GM18499 (cell line): ENCODE measurements around the gene TBATA.

Source experiments
- ATAC-seq: cut with Tn5 transposase; IDR thresholded peaks from one replicate; pipeline ENCODE4 v1.9.1; 2021; ENCODE audit warnings: moderate number of reproducible peaks; ENCODE audit not compliant: insufficient read depth, unreplicated experiment

The TBATA gene

DNA sequence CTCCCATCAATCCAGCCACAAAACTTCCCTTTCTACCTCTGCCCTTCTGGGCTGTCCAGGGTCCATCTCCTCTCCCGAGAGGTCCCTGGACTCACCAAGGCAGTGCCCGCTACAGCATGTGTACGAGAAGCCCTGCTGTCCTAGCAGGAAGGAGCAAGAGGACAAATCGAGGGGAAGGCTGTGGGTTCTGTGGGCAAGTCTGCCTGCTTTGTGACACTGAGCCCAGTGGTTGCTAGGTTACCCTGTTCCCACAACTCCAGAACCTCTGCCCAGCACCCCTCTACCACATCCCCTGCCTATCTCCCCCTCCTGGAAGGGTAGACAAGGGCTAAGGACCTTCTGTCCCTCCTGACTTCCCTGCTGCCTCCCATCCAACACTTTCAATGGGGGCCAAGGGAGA, at the start of gene TBATA:
Gene TBATA (minus strand): TSS at position 188 of the 400 bp plus-strand sequence. CDS start 1,998 bp downstream, outside the sequence.
- ATAC-seq = no peak

DNA sequence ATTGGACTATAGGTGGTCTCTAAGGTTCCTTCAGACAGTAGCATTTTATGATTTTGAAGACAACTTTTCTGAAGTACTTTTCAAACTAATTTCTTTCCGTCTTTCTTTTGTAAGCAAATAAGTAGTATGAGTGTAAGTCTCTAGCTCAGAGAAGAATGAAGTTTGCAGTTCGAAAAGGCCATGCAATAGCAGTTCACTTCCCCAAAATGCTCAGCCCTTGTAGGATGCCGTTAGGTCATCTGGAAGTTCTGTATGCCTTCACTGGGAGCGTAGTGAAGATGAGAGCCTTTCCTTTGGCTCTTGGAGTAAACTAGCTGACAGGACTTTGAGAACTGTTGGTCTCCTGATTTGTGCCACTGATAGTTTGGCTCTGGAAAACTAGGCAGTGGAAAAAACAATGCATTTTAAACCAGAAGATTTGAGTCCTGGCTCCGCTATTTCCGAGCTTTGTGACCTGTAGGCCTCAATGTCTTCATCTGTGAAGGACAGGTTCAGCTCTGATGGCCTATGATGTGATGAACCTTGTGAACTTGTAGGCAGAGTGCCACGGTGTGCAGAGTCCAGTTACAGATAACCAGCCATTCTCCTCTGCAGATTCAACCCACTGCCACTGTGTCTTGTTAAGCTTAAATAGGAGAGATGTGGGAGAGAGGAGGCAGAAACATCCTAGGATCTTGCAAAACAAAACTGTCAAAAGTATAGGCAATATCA, 49.4 kb upstream of the TBATA start:
- ATAC-seq = no peak

GRCh38 chr10:70834021-70834420, 48.8 kb upstream of the TBATA start:
- no peak for ATAC-seq

- ATAC-seq = no peak
Observed at GRCh38 chr10:70833601-70834000, 48.4 kb upstream of the TBATA start.

DNA sequence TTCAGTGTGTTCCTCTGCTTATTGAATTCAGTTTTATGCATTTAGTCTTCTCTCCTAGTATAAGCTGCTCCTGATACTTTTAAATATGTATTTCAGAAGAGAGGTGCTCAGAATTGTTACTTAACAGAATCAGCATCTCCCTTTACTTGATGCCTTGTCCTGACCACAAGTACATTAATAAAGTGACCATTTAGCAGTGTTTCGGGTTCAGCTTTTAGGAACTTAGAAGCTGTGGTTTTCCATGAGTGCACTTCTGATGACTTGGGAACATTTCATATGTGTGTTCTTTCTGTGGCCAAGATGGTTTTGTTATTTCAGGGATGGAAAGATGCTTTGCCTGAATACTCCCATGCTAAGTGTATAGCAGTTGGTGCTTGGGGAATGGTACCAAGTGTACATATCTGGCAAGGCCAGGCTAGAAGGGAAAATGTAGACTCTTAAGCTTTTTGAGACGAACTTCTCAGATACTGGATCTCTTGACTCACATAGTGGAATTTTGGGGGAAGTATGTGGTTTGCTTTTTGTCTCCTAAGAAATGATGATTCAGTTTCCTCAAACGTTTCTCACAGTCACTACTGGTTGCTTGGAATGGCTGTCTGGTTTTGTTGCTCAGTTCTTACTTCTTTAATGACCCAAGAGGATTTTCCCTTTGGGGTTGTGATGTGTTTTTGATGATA, 47.8 kb upstream of the TBATA start:
- ATAC-seq = no peak

GRCh38 chr10:70832221-70832620, 47.0 kb upstream of the TBATA start:
- no peak for ATAC-seq

DNA sequence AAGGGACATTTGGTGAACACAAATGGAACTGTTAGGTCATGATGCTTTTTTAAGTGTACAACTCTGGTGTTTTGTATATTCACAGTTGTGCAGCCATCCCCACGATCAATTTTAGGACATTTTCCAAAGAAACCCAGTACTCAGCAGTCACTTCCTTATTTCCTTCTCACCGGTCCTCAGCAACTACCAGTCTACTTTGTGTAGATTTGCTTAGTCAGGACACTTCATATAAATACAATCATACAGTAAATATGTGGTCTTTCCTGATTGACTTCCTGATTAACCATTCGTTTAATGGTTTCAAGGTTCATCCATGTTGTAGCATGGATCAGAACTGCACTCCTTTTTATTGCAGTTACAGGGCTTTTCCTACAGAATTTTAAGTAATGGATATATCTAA, 45.0 kb upstream of the TBATA start:
- no peak for ATAC-seq

DNA sequence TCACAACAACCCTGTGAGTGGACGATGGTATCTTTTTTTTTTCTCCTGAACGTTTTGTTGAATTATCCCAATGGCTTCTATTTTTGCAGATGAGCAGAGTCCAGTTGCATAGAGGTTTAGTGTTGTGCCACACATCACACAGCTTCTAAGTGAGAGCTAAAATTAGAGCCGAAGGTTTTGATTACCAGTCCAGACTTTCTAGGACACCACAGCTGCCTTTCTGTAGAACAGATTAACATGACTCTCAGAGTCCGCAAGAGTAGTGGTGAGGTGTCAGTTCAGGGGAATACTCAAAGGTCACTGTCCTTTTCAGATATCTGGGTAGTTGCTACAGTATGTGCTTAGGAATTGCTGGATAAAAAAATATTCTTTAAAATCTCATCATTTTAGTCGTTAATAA, 44.4 kb upstream of the TBATA start:
- ATAC-seq = no peak

DNA sequence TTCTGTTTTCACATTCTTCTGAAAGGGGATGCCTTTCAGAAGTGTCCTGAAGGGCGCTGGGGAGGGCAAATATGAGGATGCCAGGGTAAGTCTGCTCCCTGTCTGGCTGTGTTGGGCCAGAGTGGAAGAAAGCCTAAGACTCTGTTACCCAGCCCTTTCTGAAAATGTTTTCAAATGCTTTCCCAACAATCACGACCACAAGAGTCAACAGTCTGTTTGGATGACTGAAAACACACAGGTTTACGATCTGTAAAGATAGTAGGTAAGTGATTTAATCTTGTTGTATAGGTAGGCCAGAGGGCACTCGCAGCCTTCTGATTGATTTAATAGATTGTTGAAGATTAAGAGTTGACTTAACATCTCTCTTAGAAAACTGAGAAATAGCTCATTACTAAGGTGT, 43.7 kb upstream of the TBATA start:
- ATAC-seq = no peak

- no peak for ATAC-seq
Observed at GRCh38 chr10:70827086-70827757, 42.0 kb upstream of the TBATA start.

DNA sequence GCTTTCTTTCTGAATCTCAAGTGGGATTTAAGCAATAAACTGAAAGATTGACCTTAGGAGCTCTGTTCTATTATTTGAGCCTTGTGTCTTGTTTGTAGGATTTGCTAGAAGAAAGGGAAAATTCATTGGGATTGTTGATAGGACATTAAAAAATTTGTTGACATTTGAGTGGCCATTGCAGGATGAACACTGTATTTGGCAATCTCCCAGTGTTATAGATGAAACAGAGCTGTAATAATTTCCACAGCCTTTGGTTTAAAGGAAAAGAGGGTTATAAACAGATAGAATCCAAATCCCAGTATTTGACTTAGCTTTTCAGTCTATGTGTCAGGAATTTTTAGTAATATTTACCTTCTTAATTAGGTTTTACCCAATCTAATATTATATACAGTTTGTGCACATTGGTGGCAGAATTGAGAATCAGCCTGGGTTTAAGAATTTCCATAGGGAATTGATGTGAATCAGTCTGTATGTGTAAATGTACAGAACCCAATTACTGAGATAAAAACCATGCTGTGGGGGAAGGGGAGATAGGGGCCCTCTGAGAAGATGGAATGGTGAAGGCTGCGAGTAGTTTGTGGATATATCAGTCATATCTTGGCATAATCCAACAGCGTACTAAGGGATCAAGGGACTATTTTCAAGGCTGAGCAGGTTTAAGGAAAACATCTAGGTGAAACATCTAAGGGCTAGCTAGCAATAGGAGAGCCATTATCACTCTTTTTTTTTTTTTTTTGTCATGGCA, 37.1 kb upstream of the TBATA start:
- no peak for ATAC-seq

DNA sequence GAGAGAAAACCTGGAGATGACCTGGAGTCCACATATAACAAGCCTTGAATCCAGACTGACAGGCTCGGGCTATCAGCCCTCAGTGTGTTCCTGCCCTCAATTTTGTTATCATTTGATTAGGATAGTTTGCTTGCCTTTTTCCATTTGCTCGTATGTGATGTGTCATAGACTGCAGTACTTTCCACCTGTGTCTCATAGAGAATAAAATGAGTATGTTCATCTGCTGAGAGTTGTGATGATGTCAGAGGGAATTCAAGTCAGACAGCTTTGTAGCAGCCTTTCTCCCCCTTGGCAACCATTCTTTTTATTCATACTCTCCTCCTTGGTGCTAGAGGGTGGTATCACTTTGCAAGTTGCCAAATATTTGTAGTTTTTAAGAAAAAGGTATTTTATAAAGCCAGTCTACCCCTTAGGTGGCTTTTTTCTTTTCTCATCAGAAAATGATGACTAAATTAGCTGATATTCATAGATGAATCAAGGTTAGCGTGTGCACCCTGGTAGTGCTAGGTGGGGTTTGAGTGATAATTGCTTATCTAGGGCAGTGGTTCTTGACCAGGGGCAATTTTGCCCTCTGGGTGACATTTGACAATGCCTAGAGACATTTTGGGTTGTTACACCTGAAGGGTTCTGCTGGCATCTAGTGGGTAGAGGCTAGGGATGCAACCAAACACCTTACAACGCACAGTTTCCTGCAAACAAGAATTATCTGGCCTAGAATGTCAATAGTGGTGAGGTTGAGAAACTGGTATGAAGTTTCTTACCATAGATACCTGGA, 36.0 kb upstream of the TBATA start:
- no peak for ATAC-seq

- ATAC-seq = no peak
Observed at GRCh38 chr10:70816220-70816894, 31.2 kb upstream of the TBATA start.

DNA sequence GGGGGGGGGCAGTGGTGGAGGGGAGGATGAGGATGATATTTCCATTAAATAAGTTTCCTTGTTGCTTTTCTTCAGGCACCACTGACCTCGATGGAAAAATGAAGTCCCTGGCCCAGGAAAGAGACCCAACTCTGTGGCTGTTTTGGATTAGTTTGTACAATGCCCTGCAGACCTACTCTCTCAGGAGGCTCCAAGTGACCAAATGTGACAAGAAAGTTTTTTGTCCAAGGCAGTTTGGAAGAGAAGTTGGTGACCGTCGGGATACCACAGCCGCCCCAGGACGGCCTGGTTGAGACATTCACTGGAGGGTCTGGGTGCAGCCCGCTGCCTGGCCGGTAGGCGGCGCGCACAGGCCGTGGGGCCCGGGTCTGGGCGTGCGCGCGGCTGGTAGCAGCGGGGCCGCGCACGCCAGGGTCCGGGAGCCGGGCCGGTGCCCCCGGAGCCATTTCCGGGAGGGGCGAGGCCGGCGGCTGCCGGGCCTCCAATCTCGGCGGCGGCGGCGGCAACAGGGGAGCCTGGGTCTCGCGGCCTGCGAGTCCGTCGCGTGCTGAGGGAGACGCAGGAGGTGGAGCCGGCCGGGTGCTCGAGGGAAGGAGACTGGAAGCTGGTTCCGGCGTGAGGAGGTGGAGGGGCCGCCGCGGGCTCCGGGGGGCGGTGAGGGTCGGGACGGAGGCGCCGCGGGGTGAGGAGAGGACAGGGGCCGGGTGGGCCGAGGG, 30.5 kb upstream of the TBATA start, which contains the start of gene SGPL1:
Gene SGPL1 (plus strand): TSS at position 445 of the 716 bp plus-strand sequence. CDS start 906 bp downstream, outside the sequence.
- no peak for ATAC-seq

GRCh38 chr10:70814126-70814525, 28.9 kb upstream of the TBATA start:
- no peak for ATAC-seq

DNA sequence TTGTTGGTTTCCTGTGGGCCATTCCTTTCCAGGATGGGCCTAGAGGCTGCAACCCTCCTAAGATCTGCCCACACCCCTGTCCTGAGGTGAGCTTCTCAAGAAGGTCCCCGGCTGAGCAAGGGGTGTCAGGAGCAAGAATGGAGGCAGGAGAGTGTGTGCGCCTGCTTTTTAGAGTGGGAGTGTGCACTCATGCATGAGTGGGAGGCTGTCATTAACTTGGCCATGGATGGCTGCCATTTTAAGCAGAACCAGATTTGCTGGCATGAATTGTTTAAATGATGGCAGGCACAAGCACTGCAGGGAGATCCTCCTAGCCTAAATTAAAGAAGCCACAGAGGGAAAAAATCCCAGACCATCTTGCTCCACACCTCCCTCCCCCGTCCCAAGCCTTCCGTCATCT, 27.6 kb upstream of the TBATA start:
- no peak for ATAC-seq

DNA sequence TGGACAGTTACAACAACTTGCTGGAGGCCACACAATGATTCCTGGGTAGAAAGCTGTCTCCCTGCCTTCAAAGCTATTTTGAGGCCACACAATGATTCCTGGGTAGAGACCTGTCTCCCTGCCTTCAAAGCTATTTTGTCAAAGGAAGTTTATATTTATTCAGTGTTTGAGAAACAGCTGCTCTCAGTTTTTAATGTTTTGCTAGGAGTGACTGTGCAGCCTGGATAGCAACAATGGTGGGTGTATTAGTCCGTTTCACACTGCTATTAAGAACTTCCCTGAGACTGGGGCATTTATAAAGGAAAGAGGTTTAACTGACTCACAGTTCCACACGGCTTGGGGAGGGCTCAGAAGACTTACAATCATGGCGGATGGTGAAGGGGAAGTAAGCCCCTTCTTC, 26.7 kb upstream of the TBATA start:
- no peak for ATAC-seq

GRCh38 chr10:70810967-70811366, 25.8 kb upstream of the TBATA start:
- ATAC-seq = no peak

DNA sequence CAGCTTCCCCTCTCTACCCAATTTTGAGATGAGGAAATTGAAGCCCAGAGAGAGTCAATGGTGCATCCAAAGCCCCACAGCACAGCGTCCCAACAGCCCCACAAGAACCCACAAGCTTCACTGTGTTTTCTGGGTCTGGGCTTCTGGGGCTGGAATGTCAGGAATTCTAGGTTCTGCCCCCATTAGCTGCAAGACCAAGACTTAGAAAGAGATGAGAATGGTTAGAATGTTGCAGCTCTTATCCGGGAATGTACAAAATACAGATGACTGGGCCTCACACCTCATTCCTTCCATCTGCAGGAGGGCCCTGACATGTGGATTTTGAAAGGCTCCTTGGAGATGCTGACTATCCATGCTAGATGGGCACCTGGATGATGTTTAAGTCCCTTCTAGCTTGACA, 24.5 kb upstream of the TBATA start:
- ATAC-seq = no peak
